Activated T-helper 1 cell treated with Interleukin-2 at 50 U/mL for 16 hours (primary cell): ENCODE data around the gene CEP104.

Experiments used
- DNase-seq: peaks from one replicate; pipeline ENCODE4 v3.0.0-alpha.2; 2020; ENCODE audit warnings: low read depth

Gene CEP104

DNA sequence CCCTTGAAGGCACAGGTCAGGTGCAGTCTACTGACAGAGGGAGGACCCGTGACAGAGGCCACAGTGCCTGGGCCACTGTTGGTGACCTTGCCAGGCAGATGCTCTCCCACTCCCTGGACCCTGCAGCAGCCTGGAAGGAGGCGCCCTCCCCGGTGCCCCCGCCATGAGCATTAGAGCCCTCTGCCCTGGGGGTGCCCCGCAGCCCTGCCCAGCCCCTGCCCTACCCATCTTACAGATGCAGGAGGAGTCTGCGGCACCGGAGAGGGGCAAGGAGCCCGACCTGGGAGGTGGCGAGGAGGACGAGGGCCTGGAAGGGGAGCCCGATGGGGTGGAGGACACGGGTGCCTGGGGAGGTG, 94.2 kb downstream of the CEP104 start:
- DNase-seq, result no peak

DNA sequence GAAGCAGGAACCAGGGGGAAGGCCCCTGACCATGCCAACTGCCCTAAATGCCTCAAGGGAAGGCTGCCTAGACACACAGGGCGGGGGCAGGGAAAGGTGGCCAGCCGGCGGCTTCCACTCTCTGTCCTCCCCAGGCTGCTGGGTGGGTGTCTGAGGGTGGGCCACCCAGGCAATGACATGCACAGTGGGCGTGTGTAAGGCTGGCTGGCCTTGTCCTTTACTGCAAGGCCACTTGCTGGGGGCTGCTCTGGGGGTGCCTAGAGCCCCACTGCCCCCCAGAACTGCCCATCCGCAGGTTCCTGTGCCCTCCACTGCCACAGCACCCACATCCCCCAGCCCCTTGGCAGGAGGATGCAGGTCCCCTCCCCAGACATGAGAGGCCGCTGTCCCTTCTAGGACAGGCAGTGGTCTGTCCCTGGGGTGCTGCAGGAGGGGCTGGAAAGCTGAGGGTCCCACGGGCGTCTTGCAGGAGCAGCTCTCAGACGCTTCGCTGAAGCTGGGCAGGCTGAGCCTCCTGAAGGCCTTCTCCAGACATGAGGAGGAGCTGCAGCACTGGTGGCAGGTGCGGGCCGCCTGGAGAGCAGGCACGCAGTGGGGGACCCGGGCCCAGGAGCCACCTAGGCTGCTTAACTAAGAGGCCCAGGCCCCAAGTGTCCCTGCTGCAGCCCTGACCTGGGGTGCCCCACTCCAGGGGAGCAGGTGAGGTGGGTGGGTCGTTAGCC, 94.7 kb downstream of the CEP104 start:
- no peak for DNase-seq
